GM19395 (cell line): ENCODE results near the gene NME9.

Experiments used
- ATAC-seq: cut with Tn5 transposase; IDR thresholded peaks from one replicate; pipeline ENCODE4 v1.9.1; 2021; ENCODE audit warnings: mild to moderate bottlenecking, moderate library complexity; ENCODE audit not compliant: unreplicated experiment

The NME9 gene

GRCh38 chr3:138338244-138338643 lies 8.6 kb upstream of the NME9 start:
- no peak for ATAC-seq

DNA sequence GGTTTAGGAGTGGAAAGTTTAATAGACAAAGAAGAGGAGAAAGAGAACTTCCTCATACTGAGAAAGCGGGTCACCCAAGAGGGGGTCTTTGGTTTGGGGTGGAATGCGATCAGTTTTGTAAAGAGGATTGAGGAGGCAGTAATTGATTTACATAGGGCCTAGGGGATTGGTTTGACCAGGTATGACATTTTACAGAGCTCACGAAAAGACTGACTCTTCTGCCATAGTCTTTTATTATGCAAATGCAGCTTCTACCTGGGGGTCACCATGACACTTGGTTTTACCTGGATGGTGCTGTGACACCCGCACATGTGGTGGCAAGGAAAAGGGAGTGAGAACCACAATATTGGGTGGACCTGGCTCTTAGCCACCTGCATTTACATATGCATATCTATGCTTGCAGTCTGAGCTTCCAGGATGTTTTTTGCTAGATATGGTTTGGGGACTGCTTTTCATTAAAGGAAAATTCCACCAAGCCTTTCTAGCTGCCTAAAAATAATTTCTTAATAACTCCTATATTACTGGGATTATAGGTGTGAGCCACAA lies 6.9 kb upstream of the NME9 start:
- ATAC-seq: no peak

DNA sequence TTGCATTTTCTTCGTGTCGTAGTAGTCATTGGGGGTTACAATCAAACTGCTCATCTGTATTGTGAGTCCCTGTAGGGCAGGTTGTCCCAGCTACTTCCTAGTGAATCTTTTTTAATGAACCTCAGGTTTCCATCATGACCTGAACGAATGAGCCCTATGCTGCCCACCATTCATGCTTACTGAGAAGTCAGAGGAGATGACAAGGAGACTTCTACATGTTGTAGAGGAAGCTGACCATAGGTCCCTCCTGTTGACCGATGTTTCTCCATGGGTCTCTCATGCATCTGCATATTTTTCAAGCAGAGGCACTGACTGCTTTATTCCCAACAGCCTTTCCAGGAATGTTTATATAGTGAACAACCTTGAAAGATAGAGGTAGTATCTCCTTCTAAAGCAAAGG lies 5.0 kb upstream of the NME9 start:
- no peak for ATAC-seq

DNA sequence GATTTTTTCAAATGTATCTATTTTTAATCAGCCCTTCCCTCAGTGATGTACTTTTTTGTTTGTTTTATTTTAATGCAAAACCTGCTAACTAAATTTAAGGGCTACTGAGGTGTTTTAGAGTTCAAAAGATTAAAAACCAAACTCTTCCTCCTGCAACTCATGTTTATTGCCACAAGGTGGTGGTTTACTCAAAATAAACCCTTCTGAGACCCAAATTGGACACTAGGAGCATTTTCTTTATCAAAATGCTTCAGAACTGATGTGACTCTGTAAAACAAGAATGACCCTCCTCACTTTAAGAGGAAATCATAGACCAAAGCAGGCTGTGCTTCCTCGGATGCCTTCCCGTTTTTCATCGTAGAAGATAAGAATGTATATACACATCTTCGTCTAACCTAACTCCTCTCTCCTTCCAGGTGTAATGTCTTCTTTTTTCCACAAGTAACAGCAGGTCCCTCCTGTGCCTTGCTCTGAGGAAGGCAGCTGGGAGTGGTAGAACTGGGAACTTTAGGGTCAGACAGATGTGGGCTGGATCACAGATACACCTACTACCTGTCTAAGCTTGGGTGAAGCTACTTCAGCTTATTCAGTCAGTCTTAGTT lies 2.9 kb upstream of the NME9 start:
- no peak for ATAC-seq

- ATAC-seq: no peak
These were observed 1.7 kb upstream of the NME9 start for GRCh38 chr3:138331143-138331894.

DNA sequence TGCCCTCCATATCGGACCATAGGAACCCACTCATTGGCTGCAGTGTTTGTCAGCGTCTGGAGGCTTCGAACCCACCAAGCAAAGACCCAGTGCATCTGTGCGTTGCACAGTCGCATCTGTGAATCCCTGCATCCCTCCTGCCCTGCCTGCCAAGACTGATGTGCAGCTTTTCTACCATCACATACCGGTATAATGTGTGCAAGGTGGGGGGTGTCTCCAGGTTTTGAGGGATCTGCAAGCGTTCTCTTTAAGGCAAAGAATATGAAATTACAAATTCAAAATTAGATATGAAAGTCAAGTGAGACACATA lies 288 bp upstream of the NME9 start:
- no peak for ATAC-seq

DNA sequence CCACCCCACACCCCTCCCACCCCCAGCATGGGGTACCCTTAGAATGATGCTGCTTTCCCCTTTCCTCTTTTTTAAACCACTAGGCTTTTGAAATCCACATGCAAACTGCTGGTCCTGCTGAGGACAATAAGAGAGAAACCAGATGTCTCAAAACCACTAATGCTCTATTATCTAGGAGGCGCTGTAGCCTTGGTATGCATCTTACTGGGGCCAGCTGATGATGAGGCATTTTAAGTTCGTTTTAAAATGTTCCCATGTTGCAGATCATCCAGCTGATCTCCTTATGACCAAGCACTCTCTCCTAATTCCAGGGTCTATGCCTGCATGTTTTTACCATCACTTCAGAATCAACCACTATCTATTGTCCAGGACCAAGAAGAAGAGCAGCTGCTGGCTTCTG lies 1.3 kb downstream of the NME9 start:
- no peak for ATAC-seq

DNA sequence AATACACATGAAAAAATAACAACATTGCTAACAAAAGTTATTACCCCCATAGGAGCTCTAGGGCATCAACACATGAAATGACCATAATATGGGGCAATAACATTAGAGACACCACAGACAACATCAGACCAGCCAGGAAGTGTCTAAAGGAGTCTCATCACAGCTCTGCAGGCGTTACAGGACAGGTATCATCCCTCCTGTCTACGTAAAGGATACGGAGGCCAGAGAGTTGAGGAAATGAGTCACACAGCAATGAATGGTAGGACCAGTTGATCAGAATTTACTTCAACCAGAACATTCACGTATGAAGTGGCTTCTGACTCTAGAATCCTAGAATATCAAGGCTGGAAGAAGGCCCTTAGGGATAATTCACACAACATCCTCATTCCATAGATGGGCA lies 1.8 kb downstream of the NME9 start:
- no peak for ATAC-seq

GRCh38 chr3:138326866-138327595 lies 2.6 kb downstream of the NME9 start:
- no peak for ATAC-seq

DNA sequence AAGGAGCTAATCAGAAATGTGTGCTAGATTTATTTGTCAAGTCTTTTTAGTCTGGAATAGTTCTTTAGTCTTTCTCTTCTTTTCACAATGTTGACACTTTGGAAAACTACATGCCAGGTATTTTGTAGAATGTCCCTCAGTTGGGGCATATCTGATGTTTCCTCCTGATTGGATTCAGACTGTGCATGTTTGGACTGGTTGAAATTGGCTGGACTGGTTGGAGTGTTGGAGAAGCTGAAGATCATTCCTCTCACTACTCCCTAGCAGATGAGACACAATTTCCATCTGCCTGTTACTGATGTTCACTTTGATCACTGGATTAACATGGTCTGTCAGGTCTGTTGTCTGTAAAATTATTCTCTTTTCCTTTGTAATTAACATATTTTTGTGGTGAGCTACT lies 3.7 kb downstream of the NME9 start:
- no peak for ATAC-seq

DNA sequence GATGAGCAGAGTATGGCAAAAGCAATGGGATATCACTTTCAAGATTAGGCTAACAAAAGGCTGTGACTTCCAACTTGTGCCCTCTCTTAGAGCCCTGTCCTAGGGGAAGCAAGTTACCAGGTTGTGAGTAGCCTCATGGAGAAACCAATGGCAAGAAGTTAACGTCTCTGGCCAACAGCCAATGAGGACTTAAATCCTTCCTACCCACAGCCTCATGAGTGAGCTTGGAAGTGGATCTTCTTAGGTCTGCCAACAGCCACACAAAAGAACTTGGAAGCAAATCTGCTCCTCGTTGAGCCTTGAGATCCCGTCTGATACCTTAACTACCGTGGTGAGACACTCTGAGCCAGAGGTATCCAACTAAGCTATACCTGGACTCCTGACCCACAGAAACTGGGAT lies 5.7 kb downstream of the NME9 start:
- ATAC-seq: no peak

DNA sequence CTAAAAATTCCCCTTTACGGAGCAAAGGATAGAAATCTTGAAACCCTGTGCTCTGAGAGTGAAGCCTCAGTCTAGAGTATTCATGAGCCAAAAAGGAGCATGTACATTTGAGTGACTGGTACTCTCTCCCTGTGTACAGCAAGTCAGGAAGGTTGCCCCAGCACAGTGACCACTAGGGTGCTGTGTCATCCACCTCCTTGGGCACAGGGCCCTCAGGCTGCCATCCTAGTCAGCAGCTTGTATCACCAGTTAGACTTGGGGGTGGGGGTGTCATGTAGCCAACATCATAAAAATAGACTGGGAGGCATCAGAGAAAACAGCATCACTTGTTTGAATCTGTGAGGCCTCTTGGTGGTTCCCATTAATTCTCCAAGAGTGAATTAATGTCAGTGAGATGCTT lies 12.0 kb downstream of the NME9 start:
- no peak for ATAC-seq

DNA sequence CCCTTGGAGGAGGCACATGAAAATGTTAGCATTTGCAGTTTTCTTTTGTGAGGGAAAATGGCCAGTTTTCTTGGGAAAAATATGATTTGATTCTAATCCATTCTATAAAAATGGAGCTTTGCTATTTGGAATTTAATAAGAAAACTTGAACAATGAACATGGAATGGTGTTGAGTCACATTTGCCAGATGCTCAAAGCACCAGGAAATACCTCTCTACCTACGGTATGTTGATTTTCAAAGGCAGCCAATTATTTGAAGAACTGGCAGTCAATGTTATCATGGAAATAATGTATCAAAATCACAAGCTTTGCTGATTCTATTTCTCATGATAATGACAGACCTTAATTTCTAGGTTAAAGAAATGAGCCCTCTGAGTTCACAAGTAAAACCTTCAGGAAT lies 14.9 kb downstream of the NME9 start:
- no peak for ATAC-seq

DNA sequence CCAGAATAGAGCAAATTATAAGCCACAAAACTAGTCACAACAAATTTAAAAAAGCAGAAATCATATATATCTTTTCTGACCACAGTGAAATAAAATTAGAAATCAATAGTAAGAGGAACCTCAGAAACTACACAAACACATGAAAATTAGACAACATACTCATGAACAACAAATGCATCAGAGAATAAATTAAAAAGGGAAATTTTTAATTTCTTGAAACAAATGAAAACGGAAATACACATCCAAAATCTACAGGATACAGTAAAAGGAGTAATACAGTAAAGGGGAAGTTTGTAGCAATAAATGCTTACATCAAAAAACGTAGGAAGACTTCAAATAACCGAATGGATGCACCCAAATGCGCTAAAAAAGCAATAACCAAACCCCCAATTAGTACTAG lies 19.2 kb downstream of the NME9 start:
- no peak for ATAC-seq

DNA sequence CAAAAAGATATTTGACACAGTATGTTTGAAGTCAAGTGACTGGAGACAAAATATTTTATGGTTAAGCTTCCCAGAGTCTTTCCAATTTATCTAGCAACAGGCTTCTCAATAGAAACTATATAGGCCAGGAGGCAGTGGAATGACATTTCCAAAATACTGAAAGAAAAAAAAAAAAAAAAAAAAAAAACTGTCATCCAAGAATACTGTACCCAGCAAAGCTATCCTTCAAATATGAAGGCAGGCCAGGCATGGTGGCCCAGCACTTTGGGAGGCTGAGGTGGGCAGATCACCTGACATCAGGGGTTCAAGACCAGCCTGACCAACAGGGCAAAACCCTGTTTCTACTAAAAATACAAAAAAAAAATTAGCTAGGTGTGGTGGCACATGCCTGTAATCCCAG lies 20.9 kb downstream of the NME9 start:
- no peak for ATAC-seq

GRCh38 chr3:138307899-138308298 lies 21.8 kb downstream of the NME9 start:
- no peak for ATAC-seq

- ATAC-seq: no peak
These were observed 26.2 kb downstream of the NME9 start for GRCh38 chr3:138303474-138303873.

DNA sequence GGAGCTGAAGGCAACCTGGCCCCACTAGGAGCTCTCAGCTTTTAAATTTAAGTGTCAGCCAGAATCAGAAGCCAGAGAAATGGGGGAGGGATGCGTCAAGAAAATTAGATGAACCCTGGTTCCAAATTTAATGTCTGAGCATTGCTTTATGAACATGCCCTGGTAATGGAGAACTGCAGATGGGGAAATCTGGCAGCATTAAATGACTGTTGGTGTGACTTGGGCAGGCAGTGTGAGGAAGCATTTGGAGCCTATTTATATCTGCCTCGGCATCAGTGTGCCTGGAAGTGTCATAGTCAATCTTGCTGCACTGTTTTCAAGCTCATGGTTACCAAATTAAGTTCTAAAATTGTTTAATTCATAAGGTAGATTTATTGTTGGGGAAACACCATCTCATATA lies 29.0 kb downstream of the NME9 start:
- no peak for ATAC-seq

GRCh38 chr3:138297876-138298275 lies 31.8 kb downstream of the NME9 start:
- ATAC-seq: no peak

- peak; percentile 15 for ATAC-seq
These were observed 32.5 kb downstream of the NME9 start for GRCh38 chr3:138297059-138297607.

DNA sequence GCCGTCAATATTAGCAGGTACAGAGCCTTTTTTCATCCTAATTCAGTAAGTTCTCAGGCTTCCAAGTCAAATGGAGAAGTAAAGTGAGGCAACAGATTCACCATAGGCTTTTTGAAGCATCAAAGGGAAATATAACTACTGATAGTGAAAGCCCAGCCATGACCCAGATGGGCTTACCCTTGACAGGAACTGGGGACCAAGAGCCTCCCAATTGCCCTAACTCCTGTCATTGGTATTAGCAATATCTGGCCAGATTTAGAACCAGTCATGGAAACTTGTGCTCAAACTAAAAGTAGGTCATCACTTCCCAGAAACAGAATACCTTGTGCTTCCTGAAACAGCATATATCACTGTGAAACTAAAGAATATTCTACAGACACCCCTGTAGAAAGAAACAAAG lies 33.0 kb downstream of the NME9 start:
- ATAC-seq: peak; percentile 59

- no peak for ATAC-seq
These were observed 40.0 kb downstream of the NME9 start for GRCh38 chr3:138289701-138290100.
